ENCODE measurements around the gene CHKB.
A peak's percentile ranks its signal among the peaks of the same experiment; 100 is the strongest.

CHKB gene

GRCh38 chr22:50585238-50585637, 2.6 kb upstream of the CHKB start:
- no peaks in the 10 kb centered on the region for H3K27me3 ChIP-seq (ENCODE audit: control insufficient read depth in 1 of 2, insufficient read depth in 2 of 2, low read length in 2 of 2)
- no peak overlapping the region for H3K4me3 ChIP-seq (ENCODE audit: low read depth in 1 of 2, low read length in 2 of 2)
- H3K27ac ChIP-seq (ENCODE audit: low read depth, low read length): no peak overlapping the region

GRCh38 chr22:50584106-50585096, 1.8 kb upstream of the CHKB start:
- Histone ChIP-seq H3K27me3 (ENCODE audit: control insufficient read depth in 1 of 2, insufficient read depth in 2 of 2, low read length in 2 of 2) (no peaks in the 10 kb centered on the region), H3K4me1 (ENCODE audit: insufficient read depth, low read length) (peaks cover 18% of the 10 kb centered on the region), H3K9me3 (ENCODE audit: low read length) (no peaks in the 10 kb centered on the region), H3K27ac (ENCODE audit: low read depth, low read length) (no peak overlapping the region), H3K4me3 (ENCODE audit: low read depth in 1 of 2, low read length in 2 of 2) (no peak overlapping the region), H3K9ac (ENCODE audit: low read length) (no peak overlapping the region), H3K36me3 (ENCODE audit: insufficient read depth, low read length) (peaks cover 4% of the 10 kb centered on the region)

More at GRCh38 chr22:50585238-50585637, 2.6 kb upstream of the CHKB start:
- Histone ChIP-seq H3K36me3 (ENCODE audit: insufficient read depth, low read length) (peaks cover 4% of the 10 kb centered on the region), H3K9me3 (ENCODE audit: low read length) (no peaks in the 10 kb centered on the region), H3K4me1 (ENCODE audit: insufficient read depth, low read length) (peaks cover 18% of the 10 kb centered on the region), H3K9ac (ENCODE audit: low read length) (no peak overlapping the region)

GRCh38 chr22:50583294-50583861, 729 bp upstream of the CHKB start:
- Histone ChIP-seq H3K4me1 (ENCODE audit: insufficient read depth, low read length) (peaks cover 23% of the 10 kb centered on the region), H3K9me3 (ENCODE audit: low read length) (no peaks in the 10 kb centered on the region), H3K27ac (ENCODE audit: low read depth, low read length) (no peak overlapping the region), H3K27me3 (ENCODE audit: control insufficient read depth in 1 of 2, insufficient read depth in 2 of 2, low read length in 2 of 2) (peaks cover 0 to 3% of the 10 kb centered on the region in 2 donors), H3K4me3 (ENCODE audit: low read depth in 1 of 2, low read length in 2 of 2) (peak overlapping the region; percentile 67 to 79), H3K36me3 (ENCODE audit: insufficient read depth, low read length) (peaks cover 4% of the 10 kb centered on the region), H3K9ac (ENCODE audit: low read length) (peak overlapping the region; percentile 55)

GRCh38 chr22:50581950-50582492, 628 bp downstream of the CHKB start:
- Histone ChIP-seq H3K9me3 (ENCODE audit: low read length) (no peaks in the 10 kb centered on the region), H3K36me3 (ENCODE audit: insufficient read depth, low read length) (peaks cover 4% of the 10 kb centered on the region), H3K4me3 (ENCODE audit: low read depth in 1 of 2, low read length in 2 of 2) (peak overlapping the region; percentile 79 to 95), H3K27ac (ENCODE audit: low read depth, low read length) (peak overlapping the region; percentile 84), H3K9ac (ENCODE audit: low read length) (peak overlapping the region; percentile 67), H3K4me1 (ENCODE audit: insufficient read depth, low read length) (peaks cover 26% of the 10 kb centered on the region), H3K27me3 (ENCODE audit: control insufficient read depth in 1 of 2, insufficient read depth in 2 of 2, low read length in 2 of 2) (peaks cover 0 to 13% of the 10 kb centered on the region in 2 donors)

GRCh38 chr22:50581031-50581949, 1.4 kb downstream of the CHKB start:
- H3K4me3 ChIP-seq (ENCODE audit: low read depth in 1 of 2, low read length in 2 of 2): peak overlapping the region; percentile 79 to 95
- H3K4me1 ChIP-seq (ENCODE audit: insufficient read depth, low read length): peaks cover 26% of the 10 kb centered on the region
- H3K27ac ChIP-seq (ENCODE audit: low read depth, low read length): no peak overlapping the region

GRCh38 chr22:50579752-50580151, 2.9 kb downstream of the CHKB start:
- Histone ChIP-seq H3K9me3 (ENCODE audit: low read length) (no peaks in the 10 kb centered on the region), H3K27me3 (ENCODE audit: control insufficient read depth in 1 of 2, insufficient read depth in 2 of 2, low read length in 2 of 2) (peaks cover 0 to 15% of the 10 kb centered on the region in 2 donors), H3K4me1 (ENCODE audit: insufficient read depth, low read length) (peaks cover 26% of the 10 kb centered on the region), H3K27ac (ENCODE audit: low read depth, low read length) (no peak overlapping the region), H3K36me3 (ENCODE audit: insufficient read depth, low read length) (peaks cover 4% of the 10 kb centered on the region), H3K4me3 (ENCODE audit: low read depth in 1 of 2, low read length in 2 of 2) (no peak overlapping the region), H3K9ac (ENCODE audit: low read length) (no peak overlapping the region)

More at GRCh38 chr22:50581031-50581949, 1.4 kb downstream of the CHKB start:
- Histone ChIP-seq H3K36me3 (ENCODE audit: insufficient read depth, low read length) (peaks cover 4% of the 10 kb centered on the region), H3K9me3 (ENCODE audit: low read length) (no peaks in the 10 kb centered on the region), H3K27me3 (ENCODE audit: control insufficient read depth in 1 of 2, insufficient read depth in 2 of 2, low read length in 2 of 2) (peaks cover 0 to 15% of the 10 kb centered on the region in 2 donors), H3K9ac (ENCODE audit: low read length) (peak overlapping the region; percentile 67)

GRCh38 chr22:50578776-50579310, 3.8 kb downstream of the CHKB start:
- Histone ChIP-seq H3K36me3 (ENCODE audit: insufficient read depth, low read length) (peaks cover 4% of the 10 kb centered on the region), H3K4me1 (ENCODE audit: insufficient read depth, low read length) (peaks cover 24% of the 10 kb centered on the region), H3K4me3 (ENCODE audit: low read depth in 1 of 2, low read length in 2 of 2) (no peak overlapping the region), H3K27me3 (ENCODE audit: control insufficient read depth in 1 of 2, insufficient read depth in 2 of 2, low read length in 2 of 2) (peaks cover 0 to 15% of the 10 kb centered on the region in 2 donors), H3K9me3 (ENCODE audit: low read length) (no peaks in the 10 kb centered on the region), H3K9ac (ENCODE audit: low read length) (no peak overlapping the region), H3K27ac (ENCODE audit: low read depth, low read length) (no peak overlapping the region)

- Histone ChIP-seq H3K4me3 (ENCODE audit: low read depth in 1 of 2, low read length in 2 of 2) (no peak within 1 kb of the TSS), H3K36me3 (ENCODE audit: insufficient read depth, low read length) (peaks cover 4% of the 10 kb centered on the region), H3K9ac (ENCODE audit: low read length) (no peak within 1 kb of the TSS), H3K27ac (ENCODE audit: low read depth, low read length) (no peak within 1 kb of the TSS), H3K9me3 (ENCODE audit: low read length) (no peaks in the 10 kb centered on the region), H3K27me3 (ENCODE audit: control insufficient read depth in 1 of 2, insufficient read depth in 2 of 2, low read length in 2 of 2) (peaks cover 0 to 15% of the 10 kb centered on the region in 2 donors), H3K4me1 (ENCODE audit: insufficient read depth, low read length) (peaks cover 18% of the 10 kb centered on the region)
Measured at GRCh38 chr22:50577987-50578775, 4.5 kb downstream of the CHKB start, which contains the start of gene CPT1B. TSS of gene CPT1B (minus strand) at chr22:50578427. CDS start at chr22:50577915, 512 bp downstream.

GRCh38 chr22:50577697-50577986, 5.0 kb downstream of the CHKB start:
- Histone ChIP-seq H3K27ac (ENCODE audit: low read depth, low read length) (no peak overlapping the region), H3K4me3 (ENCODE audit: low read depth in 1 of 2, low read length in 2 of 2) (no peak overlapping the region)

More at GRCh38 chr22:50577697-50577986, 5.0 kb downstream of the CHKB start:
- H3K27me3 ChIP-seq (ENCODE audit: control insufficient read depth in 1 of 2, insufficient read depth in 2 of 2, low read length in 2 of 2): peaks cover 0 to 15% of the 10 kb centered on the region in 2 donors
- peaks cover 18% of the 10 kb centered on the region for H3K4me1 ChIP-seq (ENCODE audit: insufficient read depth, low read length)
- no peaks in the 10 kb centered on the region for H3K9me3 ChIP-seq (ENCODE audit: low read length)
- H3K9ac ChIP-seq (ENCODE audit: low read length): no peak overlapping the region
- peaks cover 4% of the 10 kb centered on the region for H3K36me3 ChIP-seq (ENCODE audit: insufficient read depth, low read length)
